Gastroesophageal sphincter (tissue), 3 donors: ENCODE results near the gene FABP7.

ENCODE experiments used
- EP300 ChIP-seq: sonication (generic); formaldehyde crosslinking; IDR thresholded peaks from one replicate; pipeline ENCODE4 v1.6.1; 2017; ENCODE audit warnings: antibody characterized with exemption, mild to moderate bottlenecking
- POLR2A ChIP-seq, 2 donors: fragments of 450-650 bp; IDR thresholded peaks; one replicate each; pipeline ENCODE4 v1.6.1; 2017; ENCODE audit warnings: antibody characterized with exemption in 2 of 2, mild to moderate bottlenecking in 2 of 2, moderate library complexity in 1 of 2
- POLR2AphosphoS5 ChIP-seq: sonication (generic); formaldehyde crosslinking; IDR thresholded peaks from one replicate; pipeline ENCODE4 v1.6.1; 2017; ENCODE audit warnings: antibody characterized with exemption
- TF ChIP-seq, protein P1 (sequence below), 4 experiments: fragments of 200-600 bp in 2 of 4; fragments of 450-650 bp in 2 of 4; sonication (generic) in 1 of 4; IDR thresholded peaks; one replicate each; pipeline ENCODE4 v1.5.1; 2017 to 2019; ENCODE audit warnings: antibody characterized with exemption in 4 of 4, mild to moderate bottlenecking in 2 of 4, moderate library complexity in 2 of 4

DNA sequence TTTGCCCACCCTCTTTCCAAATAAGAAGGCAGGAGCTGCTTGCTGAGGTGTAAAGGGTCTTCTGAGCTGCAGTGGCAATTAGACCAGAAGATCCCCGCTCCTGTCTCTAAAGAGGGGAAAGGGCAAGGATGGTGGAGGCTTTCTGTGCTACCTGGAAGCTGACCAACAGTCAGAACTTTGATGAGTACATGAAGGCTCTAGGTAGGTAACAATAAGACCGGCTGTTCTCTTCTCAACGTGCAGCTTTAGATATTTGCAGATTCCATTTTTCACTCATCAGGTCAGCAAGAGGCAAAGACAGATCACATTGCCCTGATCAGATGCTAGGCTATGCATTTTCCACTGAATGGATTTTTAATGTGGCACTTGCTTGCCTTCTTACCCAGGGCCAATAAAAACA, at the start of gene FABP7:
- TF ChIP-seq, protein P1, sequence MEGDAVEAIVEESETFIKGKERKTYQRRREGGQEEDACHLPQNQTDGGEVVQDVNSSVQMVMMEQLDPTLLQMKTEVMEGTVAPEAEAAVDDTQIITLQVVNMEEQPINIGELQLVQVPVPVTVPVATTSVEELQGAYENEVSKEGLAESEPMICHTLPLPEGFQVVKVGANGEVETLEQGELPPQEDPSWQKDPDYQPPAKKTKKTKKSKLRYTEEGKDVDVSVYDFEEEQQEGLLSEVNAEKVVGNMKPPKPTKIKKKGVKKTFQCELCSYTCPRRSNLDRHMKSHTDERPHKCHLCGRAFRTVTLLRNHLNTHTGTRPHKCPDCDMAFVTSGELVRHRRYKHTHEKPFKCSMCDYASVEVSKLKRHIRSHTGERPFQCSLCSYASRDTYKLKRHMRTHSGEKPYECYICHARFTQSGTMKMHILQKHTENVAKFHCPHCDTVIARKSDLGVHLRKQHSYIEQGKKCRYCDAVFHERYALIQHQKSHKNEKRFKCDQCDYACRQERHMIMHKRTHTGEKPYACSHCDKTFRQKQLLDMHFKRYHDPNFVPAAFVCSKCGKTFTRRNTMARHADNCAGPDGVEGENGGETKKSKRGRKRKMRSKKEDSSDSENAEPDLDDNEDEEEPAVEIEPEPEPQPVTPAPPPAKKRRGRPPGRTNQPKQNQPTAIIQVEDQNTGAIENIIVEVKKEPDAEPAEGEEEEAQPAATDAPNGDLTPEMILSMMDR (IDR thresholded peaks at IDR 0.05), result no peak
- TF ChIP-seq EP300, result no peak
- TF ChIP-seq POLR2A (IDR thresholded peaks at IDR 0.05), result no peak
- TF ChIP-seq POLR2AphosphoS5, result no peak
